H9 (cell line): ENCODE measurements around the gene WBP1. TPM values are rescaled to one million over a fixed set of nuclear protein-coding genes. Genes with fewer than 3 reads are reported as not detected.
A peak's percentile ranks its signal among the peaks of the same experiment; 100 is the strongest.
"Not testable (repeated sequence)": the region's sequence is repeated elsewhere in the genome, so short reads cannot be mapped to it uniquely, and the experiment has no call there.

Source experiments
- DNase-seq: peaks from one replicate; pipeline ENCODE4 v3.0.0-alpha.2; 2017
- H2AFZ ChIP-seq: one replicate; pipeline ENCODE4 v1.6.1; 2013; ENCODE audit warnings: mild to moderate bottlenecking, low read length, control low read depth, moderate library complexity
- H2AK5ac ChIP-seq: 2 replicates; pipeline ENCODE4 v1.6.1; 2013; ENCODE audit warnings: low read length, control low read depth, mixed read lengths; ENCODE audit not compliant: insufficient read length
- H2BK120ac ChIP-seq: one replicate; pipeline ENCODE4 v1.6.1; 2013; ENCODE audit warnings: low read depth, mild to moderate bottlenecking, low read length, control low read depth, inconsistent platforms; ENCODE audit not compliant: poor library complexity, severe bottlenecking
- H2BK12ac ChIP-seq: 2 replicates; pipeline ENCODE4 v1.6.1; 2013; ENCODE audit warnings: low read length, control low read depth, mixed read lengths, low read depth; ENCODE audit not compliant: insufficient read length
- H2BK15ac ChIP-seq: 2 replicates; pipeline ENCODE4 v1.6.1; 2013; ENCODE audit warnings: low read depth, low read length, control low read depth
- H2BK20ac ChIP-seq: one replicate; pipeline ENCODE4 v1.6.1; 2013; ENCODE audit warnings: low read depth, mild to moderate bottlenecking, low read length, control low read depth, inconsistent platforms; ENCODE audit not compliant: poor library complexity, severe bottlenecking
- H2BK5ac ChIP-seq: 2 replicates; pipeline ENCODE4 v1.6.1; 2013; ENCODE audit warnings: low read length, control low read depth, mixed read lengths; ENCODE audit not compliant: insufficient read length
- H3K14ac ChIP-seq: 2 replicates; pipeline ENCODE4 v1.6.1; 2013; ENCODE audit warnings: low read length, control low read depth; ENCODE audit not compliant: insufficient read depth
- H3K18ac ChIP-seq: 2 replicates; pipeline ENCODE4 v1.6.1; 2013; ENCODE audit warnings: low read depth, mild to moderate bottlenecking, mixed read lengths, low read length, control low read depth; ENCODE audit not compliant: insufficient read length
- H3K23ac ChIP-seq: 2 replicates; pipeline ENCODE4 v1.6.1; 2013; ENCODE audit warnings: low read length, control low read depth, mixed read lengths, low read depth; ENCODE audit not compliant: insufficient read length
- H3K23me2 ChIP-seq: 2 replicates; pipeline ENCODE4 v1.6.1; 2013; ENCODE audit warnings: low read depth, mild to moderate bottlenecking, mixed read lengths, low read length, control low read depth; ENCODE audit not compliant: insufficient read length, poor library complexity, severe bottlenecking
- H3K27ac ChIP-seq: 2 replicates; pipeline ENCODE4 v1.5.1; 2013; ENCODE audit warnings: low read length, control low read depth, mixed read lengths, low read depth; ENCODE audit not compliant: insufficient read length
- H3K27me3 ChIP-seq: 2 replicates; pipeline ENCODE4 v1.6.1; 2013; ENCODE audit warnings: low read length, control low read depth, inconsistent platforms; ENCODE audit not compliant: insufficient read depth
- H3K4ac ChIP-seq: 2 replicates; pipeline ENCODE4 v1.6.1; 2013; ENCODE audit warnings: low read depth, mild to moderate bottlenecking, control low read depth, inconsistent platforms, low read length, moderate library complexity
- H3K4me1 ChIP-seq: 2 replicates; pipeline ENCODE4 v1.6.1; 2013; ENCODE audit warnings: low read length, control low read depth, inconsistent platforms; ENCODE audit not compliant: insufficient read depth
- H3K4me2 ChIP-seq: 2 replicates; pipeline ENCODE4 v1.6.1; 2013; ENCODE audit warnings: low read length, control low read depth, mixed read lengths; ENCODE audit not compliant: insufficient read length, insufficient read depth
- H3K56ac ChIP-seq: 2 replicates; pipeline ENCODE4 v1.6.1; 2013; ENCODE audit warnings: low read depth, mild to moderate bottlenecking, mixed read lengths, low read length, control low read depth; ENCODE audit not compliant: insufficient read length
- H3K79me1 ChIP-seq: 2 replicates; pipeline ENCODE4 v1.6.1; 2013; ENCODE audit warnings: low read depth, mild to moderate bottlenecking, moderate library complexity, low read length, control low read depth, inconsistent platforms; ENCODE audit not compliant: insufficient read depth, poor library complexity, severe bottlenecking
- H3K79me2 ChIP-seq: 2 replicates; pipeline ENCODE4 v1.6.1; 2013; ENCODE audit warnings: low read length, control low read depth, inconsistent platforms; ENCODE audit not compliant: insufficient read depth
- H3K9ac ChIP-seq: 2 replicates; pipeline ENCODE4 v1.6.1; 2013; ENCODE audit warnings: low read length, control low read depth, mixed read lengths; ENCODE audit not compliant: insufficient read length; ENCODE audit errors: extremely low read depth
- H3K9me3 ChIP-seq: one replicate; pipeline ENCODE4 v1.6.1; 2013; ENCODE audit warnings: low read depth, low read length, inconsistent platforms; ENCODE audit not compliant: control insufficient read depth
- H3T11ph ChIP-seq: one replicate; pipeline ENCODE4 v1.6.1; 2013; ENCODE audit warnings: mild to moderate bottlenecking, low read length, control low read depth, inconsistent platforms
- H4K20me1 ChIP-seq: one replicate; pipeline ENCODE4 v1.6.1; 2013; ENCODE audit not compliant: control insufficient read depth, insufficient read length, insufficient read depth
- H4K5ac ChIP-seq: 2 replicates; pipeline ENCODE4 v1.6.1; 2013; ENCODE audit warnings: low read depth, mild to moderate bottlenecking, mixed read lengths, low read length, control low read depth; ENCODE audit not compliant: insufficient read length
- H4K8ac ChIP-seq: replicated peaks from 2 replicates; pipeline ENCODE4 v1.6.1; 2013; ENCODE audit warnings: low read length, control low read depth, mixed read lengths, low read depth; ENCODE audit not compliant: insufficient read length
- H4K91ac ChIP-seq: 2 replicates; pipeline ENCODE4 v1.6.1; 2013; ENCODE audit warnings: low read depth, mild to moderate bottlenecking, moderate library complexity, mixed read lengths, low read length, control low read depth; ENCODE audit not compliant: insufficient read length
- H3K27ac Mint-ChIP-seq, 3 experiments: 2 replicates in 2 of 3; 3 replicates in 1 of 3; pipeline ENCODE4 v1.8.0; 2020 to 2021; ENCODE audit warnings: mixed read lengths in 3 of 3, mild to moderate bottlenecking in 1 of 3, moderate library complexity in 1 of 3
- H3K27me3 Mint-ChIP-seq: 2 replicates; pipeline ENCODE4 v1.8.0; 2021; ENCODE audit warnings: low read depth, mild to moderate bottlenecking, moderate library complexity, mixed read lengths
- H3K36me3 Mint-ChIP-seq, 3 experiments: 2 replicates in 2 of 3; 3 replicates in 1 of 3; pipeline ENCODE4 v1.8.0; 2020 to 2021; ENCODE audit warnings: low read depth in 3 of 3, mixed read lengths in 3 of 3; ENCODE audit not compliant: insufficient read depth in 1 of 3
- H3K4me1 Mint-ChIP-seq, 2 experiments: 2 replicates each; pipeline ENCODE4 v1.8.0; 2020; ENCODE audit warnings: mixed read lengths in 2 of 2
- H3K4me3 Mint-ChIP-seq, 2 experiments: 2 replicates in 1 of 2; 3 replicates in 1 of 2; pipeline ENCODE4 v1.8.0; 2020 to 2021; ENCODE audit warnings: mild to moderate bottlenecking in 2 of 2, mixed read lengths in 2 of 2, moderate library complexity in 1 of 2
- H3K9me3 Mint-ChIP-seq, 2 experiments: 2 replicates in 1 of 2; 3 replicates in 1 of 2; pipeline ENCODE4 v1.8.0; 2020; ENCODE audit warnings: mild to moderate bottlenecking in 2 of 2, mixed read lengths in 2 of 2, moderate library complexity in 1 of 2
- WGBS: extraction: QIAGEN DNeasy Blood & Tissue Kit; methylation state at CpG from one replicate; pipeline ENCODE4 v1.1.7; 2013; ENCODE audit warnings: missing lambda C conversion rate, low lambda C conversion rate, mixed read lengths; ENCODE audit not compliant: insufficient read length; ENCODE audit errors: extremely low coverage; 5-methylcytosine and 5-hydroxymethylcytosine counted together
- total RNA-seq: library from RNA; stranded (reverse); gene quantifications from 2 replicates; pipeline ENCODE4 v1.2.1, GENCODE V29; 2021
- TF ChIP-seq, protein P1 (sequence below): fragments of 200-600 bp; sonication (generic); conservative IDR thresholded peaks from 3 replicates; pipeline ENCODE4 v1.8.0; 2021; ENCODE audit warnings: antibody characterized with exemption, mild to moderate bottlenecking

WBP1 gene
- total RNA-seq, 1 experiment from 2014 or later, result 82.1 TPM

DNA sequence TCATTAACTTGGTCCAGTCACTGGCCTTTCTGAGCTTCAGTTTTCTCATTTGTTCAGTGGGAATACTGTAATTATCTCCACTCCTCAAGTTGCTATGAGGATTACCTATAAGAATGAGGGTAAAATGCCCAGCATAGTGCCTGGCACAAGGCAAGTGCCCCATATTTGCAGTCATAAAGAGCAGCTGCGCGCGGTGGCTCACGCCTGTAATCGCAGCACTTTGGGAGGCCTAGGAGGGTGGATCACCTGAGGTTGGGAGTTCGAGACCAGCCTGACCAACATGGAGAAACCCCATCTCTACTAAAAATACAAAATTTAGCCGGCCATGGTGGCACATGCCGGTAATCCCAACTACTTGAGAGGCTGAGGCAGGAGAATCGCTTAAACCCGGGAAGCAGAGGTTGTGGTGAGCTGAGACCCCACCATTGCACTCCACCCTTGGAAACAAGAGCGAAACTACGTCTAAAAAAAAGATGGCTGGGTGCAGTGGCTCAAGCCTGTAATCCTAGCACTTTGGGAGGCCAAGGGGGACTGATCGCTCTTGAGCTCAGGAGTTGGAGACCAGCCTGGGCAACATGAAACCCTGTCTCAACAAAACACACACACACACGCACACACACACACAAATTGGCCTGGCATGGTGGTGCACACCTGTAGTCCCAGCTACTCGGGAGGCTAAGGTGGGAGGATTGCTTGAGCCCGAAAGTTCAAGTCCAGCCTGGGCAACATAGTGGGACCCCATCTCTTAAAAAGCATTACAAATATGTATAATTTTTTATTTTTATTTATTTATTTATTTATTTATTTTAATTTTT, 15.5 kb upstream of the WBP1 start:
- peaks cover 20% of the 10 kb centered on the region for H3K27me3 Mint-ChIP-seq
- Histone ChIP-seq H2AFZ (peak overlapping the region; percentile 48), H3K27ac (peak overlapping the region; percentile 13), H3K79me2 (peaks cover 18% of the 10 kb centered on the region; the same call in 1 of the 2 replicates), H3K23me2 (peaks cover 11% of the 10 kb centered on the region), H3K4me2 (peak overlapping the region; percentile 80), H3K9ac (peak overlapping the region; percentile 15)
- H3K9me3 ChIP-seq, H3K23ac ChIP-seq, H4K8ac ChIP-seq, DNase-seq, H3T11ph ChIP-seq, H2BK20ac ChIP-seq, H4K20me1 ChIP-seq, H4K5ac ChIP-seq, H2BK5ac ChIP-seq, H4K91ac ChIP-seq, H3K79me1 ChIP-seq, H3K56ac ChIP-seq, H3K9me3 Mint-ChIP-seq, H2AK5ac ChIP-seq, H3K4me1 ChIP-seq, H3K18ac ChIP-seq, H2BK15ac ChIP-seq, H2BK12ac ChIP-seq, H2BK120ac ChIP-seq, H3K14ac ChIP-seq, H3K4ac ChIP-seq, H3K27me3 ChIP-seq: not testable (repeated sequence)
- TF ChIP-seq, protein P1, sequence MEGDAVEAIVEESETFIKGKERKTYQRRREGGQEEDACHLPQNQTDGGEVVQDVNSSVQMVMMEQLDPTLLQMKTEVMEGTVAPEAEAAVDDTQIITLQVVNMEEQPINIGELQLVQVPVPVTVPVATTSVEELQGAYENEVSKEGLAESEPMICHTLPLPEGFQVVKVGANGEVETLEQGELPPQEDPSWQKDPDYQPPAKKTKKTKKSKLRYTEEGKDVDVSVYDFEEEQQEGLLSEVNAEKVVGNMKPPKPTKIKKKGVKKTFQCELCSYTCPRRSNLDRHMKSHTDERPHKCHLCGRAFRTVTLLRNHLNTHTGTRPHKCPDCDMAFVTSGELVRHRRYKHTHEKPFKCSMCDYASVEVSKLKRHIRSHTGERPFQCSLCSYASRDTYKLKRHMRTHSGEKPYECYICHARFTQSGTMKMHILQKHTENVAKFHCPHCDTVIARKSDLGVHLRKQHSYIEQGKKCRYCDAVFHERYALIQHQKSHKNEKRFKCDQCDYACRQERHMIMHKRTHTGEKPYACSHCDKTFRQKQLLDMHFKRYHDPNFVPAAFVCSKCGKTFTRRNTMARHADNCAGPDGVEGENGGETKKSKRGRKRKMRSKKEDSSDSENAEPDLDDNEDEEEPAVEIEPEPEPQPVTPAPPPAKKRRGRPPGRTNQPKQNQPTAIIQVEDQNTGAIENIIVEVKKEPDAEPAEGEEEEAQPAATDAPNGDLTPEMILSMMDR, result 0 out of 3 replicates have a peak, but pooled peaks have one; percentile 6
- H3K4me1 Mint-ChIP-seq, result peaks cover 23 to 25% of the 10 kb centered on the region in 2 experiments
- peaks cover 4 to 16% (median 14%) of the 10 kb centered on the region in 3 experiments for H3K36me3 Mint-ChIP-seq
- WGBS, result no CpG with 5 or more reads among the region's 16 CpGs
- H3K27ac Mint-ChIP-seq, result peak overlapping the region; percentile 37 to 98 (median 95); a peak in 5 of 7 replicates
- peak overlapping the region; percentile 95 to 99 for H3K4me3 Mint-ChIP-seq
